Fibroblast of skin of back (primary cell): ENCODE measurements around the gene XRCC2.

Source experiments
- DNase-seq: peaks from one replicate; pipeline ENCODE4 v3.0.0-alpha.2; 2013

Gene XRCC2

DNA sequence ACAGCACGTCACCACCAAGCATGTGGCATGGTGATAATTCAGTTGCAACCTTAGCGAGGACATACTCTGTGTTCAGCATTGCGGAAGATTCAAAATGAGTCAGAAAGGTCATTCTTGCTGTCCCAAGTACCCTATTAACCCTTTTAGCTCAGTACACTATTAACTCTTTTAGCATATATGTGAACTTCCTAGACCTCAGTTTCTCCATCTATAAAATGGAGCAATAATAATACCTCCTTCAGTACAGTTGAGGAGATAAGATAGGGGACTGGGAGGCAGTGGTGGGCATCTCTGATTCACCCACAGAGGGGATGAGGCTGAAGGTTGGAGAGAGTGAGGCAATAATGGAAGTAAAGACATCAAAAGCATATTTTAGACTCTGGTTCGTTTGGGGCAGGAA lies 67.3 kb downstream of the XRCC2 start:
- no peak for DNase-seq

DNA sequence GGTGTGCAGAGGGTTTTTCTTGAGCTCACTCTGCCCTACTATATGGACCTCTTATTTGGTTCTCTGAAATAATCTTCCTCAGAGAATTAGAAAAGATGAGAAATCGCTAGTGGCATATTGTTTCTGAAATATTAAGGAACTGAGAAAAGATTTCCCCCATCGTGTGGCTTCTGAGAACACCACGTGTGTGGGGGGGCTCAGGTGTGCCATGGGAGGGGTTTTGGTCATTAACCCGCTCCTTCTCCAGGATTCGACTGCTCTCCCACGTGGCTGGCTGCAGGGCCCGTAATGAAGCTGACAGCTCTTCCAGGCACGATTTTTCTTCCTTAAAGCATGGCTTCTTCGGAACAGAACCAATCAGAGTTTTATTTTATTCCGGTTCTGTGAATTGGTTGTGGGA lies 67.7 kb downstream of the XRCC2 start:
- DNase-seq: no peak

DNA sequence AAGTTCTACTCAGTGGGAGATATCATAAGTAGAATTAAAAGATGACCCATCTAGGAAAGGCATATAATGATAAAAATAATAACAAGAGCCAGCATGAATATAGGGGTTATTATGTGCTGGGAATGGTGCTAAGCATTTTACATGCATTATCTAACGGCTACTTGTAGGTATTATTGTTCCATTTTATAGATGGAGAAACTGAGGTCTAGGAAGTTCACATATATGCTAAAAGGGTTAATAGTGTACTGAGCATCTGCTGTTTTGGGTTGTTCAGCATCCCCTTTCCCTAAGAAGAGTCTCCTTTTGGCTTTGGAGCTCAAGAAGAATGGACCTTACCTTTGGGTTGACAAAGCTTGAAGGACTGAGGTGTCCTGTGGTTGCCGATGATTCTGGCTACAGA lies 68.9 kb downstream of the XRCC2 start:
- no peak for DNase-seq

DNA sequence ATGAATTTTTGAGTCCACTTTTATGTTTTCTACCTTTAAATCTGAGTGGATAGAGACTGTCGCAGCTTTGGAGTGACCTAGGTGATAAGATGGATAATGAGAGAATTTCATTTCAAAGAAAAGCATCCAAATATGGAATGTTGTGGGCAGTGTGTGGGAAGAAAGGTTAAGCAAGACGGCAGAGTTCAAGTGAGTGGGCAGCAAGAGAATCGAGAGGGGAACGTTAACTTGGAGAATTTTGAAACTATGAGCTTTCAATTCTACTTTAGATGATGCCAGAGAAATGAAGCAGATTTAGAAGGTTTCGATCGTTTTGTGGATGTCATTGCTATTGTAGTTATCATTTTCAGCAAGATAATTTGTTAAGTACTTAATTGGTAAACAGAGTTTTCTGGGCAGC lies 73.0 kb downstream of the XRCC2 start:
- DNase-seq: no peak

DNA sequence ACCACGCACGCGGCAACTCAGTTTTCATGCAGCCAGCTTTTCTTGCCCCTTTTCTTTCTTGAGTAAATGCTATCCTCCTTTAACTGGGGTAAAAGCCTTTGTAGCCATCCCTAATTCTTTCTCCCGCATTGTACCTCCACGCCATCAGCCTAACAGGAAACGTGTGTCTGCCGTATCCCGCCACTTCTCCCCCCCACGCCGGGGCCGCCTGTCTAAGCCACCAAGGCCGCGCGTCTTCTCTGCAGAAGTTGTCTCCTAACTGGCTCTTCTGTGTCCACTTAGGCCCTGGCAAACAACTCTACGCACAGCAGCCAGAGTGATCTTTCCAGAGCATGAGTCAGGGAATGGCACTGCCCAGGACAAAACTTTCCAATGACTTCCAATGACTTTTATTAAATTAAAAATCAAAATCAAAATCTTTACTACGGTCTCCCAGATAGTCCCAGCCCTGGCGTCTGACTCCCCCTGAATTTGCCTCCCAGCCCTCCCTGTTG lies 74.6 kb downstream of the XRCC2 start:
- DNase-seq: no peak

DNA sequence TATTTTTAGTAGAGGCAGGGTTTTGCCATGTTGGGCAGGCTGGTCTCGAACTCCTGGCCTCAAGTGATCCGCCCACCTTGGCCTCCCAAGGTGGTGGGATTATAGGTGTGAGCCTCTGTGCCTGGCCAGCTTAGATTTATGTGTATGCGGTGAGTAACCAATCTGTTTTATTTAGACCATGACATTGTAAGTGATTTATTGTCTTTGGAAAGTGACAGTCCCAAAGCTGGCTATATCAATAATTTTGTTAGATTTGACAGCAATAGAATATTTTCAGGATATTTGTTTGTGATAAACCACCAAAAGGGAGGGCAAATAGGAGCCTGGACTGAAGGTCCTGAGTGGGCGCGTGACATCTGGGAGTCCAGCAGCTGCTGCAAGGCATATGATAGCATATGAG lies 75.7 kb downstream of the XRCC2 start:
- no peak for DNase-seq

DNA sequence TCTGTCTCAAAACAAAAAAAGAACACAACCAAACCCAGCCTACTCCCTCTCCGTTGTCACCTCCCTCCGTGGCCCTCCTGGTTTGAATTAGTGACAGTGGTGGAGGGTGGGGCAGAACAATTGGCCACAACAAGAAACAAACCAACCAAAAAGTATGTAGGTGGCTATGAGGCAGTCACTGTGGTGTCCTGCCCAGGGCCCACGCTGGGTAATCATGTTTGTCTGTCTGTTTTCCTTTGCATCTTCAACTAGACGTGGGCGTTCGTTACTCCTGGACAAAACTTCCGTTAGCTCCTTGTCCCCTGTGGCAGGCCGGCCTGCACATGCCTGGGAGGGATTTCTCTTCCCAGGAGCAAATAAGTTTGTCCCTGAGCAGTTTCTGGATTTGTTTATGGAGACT lies 78.4 kb downstream of the XRCC2 start:
- DNase-seq: no peak

DNA sequence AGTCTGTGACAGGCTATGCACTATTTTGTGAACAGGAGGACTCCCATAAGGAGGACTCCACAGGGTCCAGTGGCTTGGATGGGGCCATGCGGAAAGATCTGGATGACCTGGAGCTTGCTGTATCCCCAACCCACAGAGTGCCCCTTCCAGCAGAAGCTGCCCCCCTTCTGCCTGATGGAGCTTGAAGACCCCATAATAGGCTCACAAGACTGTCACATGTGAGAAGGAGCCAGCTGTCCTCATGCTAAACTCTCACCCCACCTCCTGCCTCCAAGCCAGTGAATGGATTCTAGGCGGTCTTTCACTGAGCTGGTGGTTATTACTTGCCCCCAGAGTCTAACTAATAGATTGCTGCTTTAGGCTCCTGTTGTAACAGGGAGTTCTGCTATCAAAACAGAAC lies 79.1 kb downstream of the XRCC2 start:
- no peak for DNase-seq
